Activated CD8-positive, alpha-beta memory T cell treated with anti-CD3 and anti-CD28 coated beads, Interleukin-2, amount 50 U/mL, for 24 hours (primary cell): ENCODE measurements around the gene IL1RAPL1.

Experiments used
- DNase-seq: peaks from one replicate; pipeline ENCODE4 v3.0.0-alpha.2; 2020; ENCODE audit errors: extremely low read depth

IL1RAPL1 gene

GRCh38 chrX:29890004-29890403 is 1302.8 kb downstream of the IL1RAPL1 start:
- no peak for DNase-seq

GRCh38 chrX:29890646-29891200 is 1303.5 kb downstream of the IL1RAPL1 start:
- DNase-seq = no peak

DNA sequence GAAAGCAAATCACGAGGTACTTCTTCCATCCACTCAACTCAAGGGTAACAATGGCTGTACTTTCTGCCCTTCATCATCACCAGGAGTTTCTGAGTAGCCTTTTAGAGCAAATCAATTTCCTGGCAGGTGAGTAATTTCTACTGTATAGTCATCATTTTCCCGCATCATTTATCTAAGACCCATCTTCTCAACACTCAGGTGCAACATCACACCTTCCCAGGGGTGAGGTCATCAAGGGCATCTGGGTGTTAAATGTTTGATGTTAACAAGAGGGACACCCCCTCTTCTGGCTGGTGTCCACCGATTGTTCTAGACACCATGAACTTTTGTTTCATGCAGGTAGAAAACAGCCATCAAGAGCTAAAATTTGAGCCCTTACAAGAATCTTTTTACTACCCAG is 1314.8 kb downstream of the IL1RAPL1 start:
- no peak for DNase-seq

GRCh38 chrX:29903360-29903759 is 1316.1 kb downstream of the IL1RAPL1 start:
- DNase-seq = no peak

- no peak for DNase-seq
Measured at GRCh38 chrX:29911673-29912072, 1324.4 kb downstream of the IL1RAPL1 start.

GRCh38 chrX:29913647-29914046 is 1326.4 kb downstream of the IL1RAPL1 start:
- no peak for DNase-seq

- DNase-seq = no peak
Measured at GRCh38 chrX:29922607-29923006, 1335.4 kb downstream of the IL1RAPL1 start.

GRCh38 chrX:29926056-29926455 is 1338.8 kb downstream of the IL1RAPL1 start:
- DNase-seq = no peak

- no peak for DNase-seq
Measured at GRCh38 chrX:29926659-29927058, 1339.4 kb downstream of the IL1RAPL1 start.

GRCh38 chrX:29935455-29935854 is 1348.2 kb downstream of the IL1RAPL1 start:
- no peak for DNase-seq

DNA sequence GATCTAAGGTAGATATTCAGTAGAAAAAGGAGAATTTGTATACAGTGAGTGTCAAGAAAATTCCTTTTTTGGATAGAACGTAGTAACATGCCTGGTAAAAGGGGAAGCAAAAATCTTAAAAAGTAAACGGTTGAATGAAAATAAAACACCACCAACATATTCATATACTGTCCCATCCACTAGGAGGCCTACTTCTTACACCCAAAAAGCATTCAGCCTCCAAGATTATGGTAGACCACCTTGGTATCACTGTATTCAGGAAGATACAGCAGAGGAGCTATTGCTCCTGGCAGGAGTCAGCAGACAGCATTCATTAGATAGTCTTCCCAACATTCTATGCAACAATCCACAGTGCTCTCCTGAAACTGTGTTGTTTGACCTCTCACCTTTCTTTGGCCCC is 1353.5 kb downstream of the IL1RAPL1 start:
- DNase-seq = no peak

GRCh38 chrX:29941287-29941686 is 1354.0 kb downstream of the IL1RAPL1 start:
- DNase-seq = no peak

GRCh38 chrX:29947225-29947624 is 1360.0 kb downstream of the IL1RAPL1 start:
- no peak for DNase-seq

- no peak for DNase-seq
Measured at GRCh38 chrX:29948653-29949052, 1361.4 kb downstream of the IL1RAPL1 start.

- DNase-seq = no peak
Measured at GRCh38 chrX:29952016-29952415, 1364.8 kb downstream of the IL1RAPL1 start.

GRCh38 chrX:29962061-29962460 is 1374.8 kb downstream of the IL1RAPL1 start:
- DNase-seq = no peak

DNA sequence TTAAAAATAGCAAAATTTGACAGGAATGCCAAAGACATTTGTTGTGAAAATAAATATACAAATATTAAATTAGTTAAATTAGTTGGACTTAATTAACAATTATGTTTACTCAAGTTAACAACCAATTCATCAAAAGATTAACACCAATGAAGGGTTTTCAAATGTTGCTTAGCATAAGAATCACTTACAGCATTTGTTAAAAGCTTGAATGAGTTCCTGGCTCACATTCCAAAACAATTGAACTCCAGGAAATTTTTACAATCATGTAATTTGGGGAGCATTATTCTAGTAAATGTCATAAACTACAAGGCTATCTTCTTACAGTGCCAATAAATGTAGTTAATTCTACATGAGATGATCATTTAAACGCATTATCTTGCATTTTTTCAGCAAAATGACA is 1378.4 kb downstream of the IL1RAPL1 start:
- no peak for DNase-seq

DNA sequence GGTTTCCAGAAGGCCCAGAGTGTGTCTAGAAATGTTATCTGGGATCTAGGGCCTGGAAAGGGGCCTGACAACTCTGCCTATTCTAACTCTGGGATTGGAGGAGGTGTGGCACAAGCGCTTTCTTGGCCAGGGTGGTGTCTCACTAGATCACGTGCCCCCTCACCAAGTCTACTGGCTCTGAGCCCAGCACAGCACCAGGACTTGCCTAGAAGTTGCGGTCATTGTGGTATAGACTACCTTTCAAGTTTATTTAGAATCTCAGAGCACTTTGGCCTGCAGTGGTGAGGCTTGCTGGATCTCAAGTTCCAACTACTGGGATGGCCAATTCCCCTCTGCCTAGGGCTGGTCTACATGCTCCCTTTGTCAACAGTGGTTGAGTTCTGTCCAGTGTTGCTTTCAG is 1404.8 kb downstream of the IL1RAPL1 start:
- DNase-seq = no peak

DNA sequence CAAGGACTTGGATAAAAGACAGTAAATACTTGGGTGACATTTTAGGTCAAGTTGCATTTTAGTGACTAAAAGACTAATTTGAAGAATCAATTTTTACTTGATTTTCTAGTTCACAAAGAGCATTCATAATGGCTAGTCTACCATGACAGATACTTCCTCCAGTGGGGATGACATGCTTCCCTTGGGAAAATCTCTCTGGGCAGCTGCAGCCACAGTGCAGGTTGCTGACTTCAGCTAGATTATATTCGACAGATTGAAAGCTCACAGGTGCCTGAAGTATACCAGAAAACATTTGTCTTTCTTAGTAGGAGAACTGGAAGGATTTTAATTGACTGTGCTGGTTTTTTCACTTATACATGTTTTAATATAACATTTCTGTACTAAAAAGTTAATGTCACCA is 1418.6 kb downstream of the IL1RAPL1 start:
- no peak for DNase-seq
